ENCODE data around the gene CACNA1A. TPM values are rescaled to one million over a fixed set of nuclear protein-coding genes. Genes with fewer than 3 reads are reported as not detected.

Gene CACNA1A
- total RNA-seq, 4 donors from 2014 or later = 0.33 to 0.75 (median 0.43) TPM

DNA sequence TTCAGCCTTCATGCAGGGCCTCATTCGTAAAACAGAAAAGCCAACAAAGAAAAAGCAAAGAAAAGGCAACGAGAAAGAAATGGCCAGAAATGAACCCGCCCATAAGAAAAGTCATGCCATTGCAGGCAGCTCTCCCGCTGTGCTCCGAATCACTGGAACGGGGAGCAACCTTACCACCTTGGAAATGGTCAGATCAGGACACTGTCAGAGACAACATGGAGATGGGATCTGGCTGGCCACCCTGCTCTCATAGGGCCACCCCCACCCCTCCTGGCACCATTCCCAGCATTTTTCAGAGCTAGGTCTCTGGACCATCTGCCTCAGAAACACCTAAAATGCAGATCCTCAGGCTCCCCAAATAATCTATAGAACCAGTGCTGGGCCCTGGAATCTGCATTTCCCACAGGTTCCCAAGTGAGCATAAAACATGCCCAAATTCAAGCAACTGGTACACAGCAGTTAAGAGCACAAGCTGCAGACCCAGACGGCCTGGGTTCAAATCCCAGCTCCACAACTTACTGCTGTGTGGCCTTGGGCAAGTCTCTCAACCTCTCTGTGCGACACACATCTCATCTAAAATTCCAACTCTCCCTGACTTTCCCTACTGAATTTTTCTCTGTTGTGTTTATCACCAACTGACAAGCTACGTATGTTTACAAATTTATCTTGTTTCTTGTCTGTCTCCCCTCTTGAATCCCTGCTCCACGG lies 204.5 kb downstream of the CACNA1A start:
- WGBS = 64% methylated on average over 10 of the region's 10 CpGs
- H3K36me3 ChIP-seq = no peaks in the 10 kb centered on the region
- H3K9me3 ChIP-seq = no peaks in the 10 kb centered on the region
- peaks cover 0 to 87% (median 12%) of the 10 kb centered on the region in 4 donors for H3K27me3 ChIP-seq
- intact Hi-C loops (cut with DNase I) = no loop called here
- no peak for TF ChIP-seq EP300 (IDR thresholded peaks at IDR 0.05)
- TF ChIP-seq, protein P1, sequence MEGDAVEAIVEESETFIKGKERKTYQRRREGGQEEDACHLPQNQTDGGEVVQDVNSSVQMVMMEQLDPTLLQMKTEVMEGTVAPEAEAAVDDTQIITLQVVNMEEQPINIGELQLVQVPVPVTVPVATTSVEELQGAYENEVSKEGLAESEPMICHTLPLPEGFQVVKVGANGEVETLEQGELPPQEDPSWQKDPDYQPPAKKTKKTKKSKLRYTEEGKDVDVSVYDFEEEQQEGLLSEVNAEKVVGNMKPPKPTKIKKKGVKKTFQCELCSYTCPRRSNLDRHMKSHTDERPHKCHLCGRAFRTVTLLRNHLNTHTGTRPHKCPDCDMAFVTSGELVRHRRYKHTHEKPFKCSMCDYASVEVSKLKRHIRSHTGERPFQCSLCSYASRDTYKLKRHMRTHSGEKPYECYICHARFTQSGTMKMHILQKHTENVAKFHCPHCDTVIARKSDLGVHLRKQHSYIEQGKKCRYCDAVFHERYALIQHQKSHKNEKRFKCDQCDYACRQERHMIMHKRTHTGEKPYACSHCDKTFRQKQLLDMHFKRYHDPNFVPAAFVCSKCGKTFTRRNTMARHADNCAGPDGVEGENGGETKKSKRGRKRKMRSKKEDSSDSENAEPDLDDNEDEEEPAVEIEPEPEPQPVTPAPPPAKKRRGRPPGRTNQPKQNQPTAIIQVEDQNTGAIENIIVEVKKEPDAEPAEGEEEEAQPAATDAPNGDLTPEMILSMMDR (IDR thresholded peaks at IDR 0.05) = no peak
- no peak for TF ChIP-seq POLR2A (IDR thresholded peaks at IDR 0.05; ENCODE audit: low read depth)
- no peak for TF ChIP-seq POLR2AphosphoS5 (IDR thresholded peaks at IDR 0.05)
- H3K4me1 ChIP-seq = peaks cover 0 to 8% (median 6%) of the 10 kb centered on the region in 4 donors
- H3K4me3 ChIP-seq = no peak overlapping the region
- H3K27ac ChIP-seq (replicated peaks in 1 of 4) = no peak overlapping the region
- DNase-seq (ENCODE audit: extremely low spot score) = no peak

DNA sequence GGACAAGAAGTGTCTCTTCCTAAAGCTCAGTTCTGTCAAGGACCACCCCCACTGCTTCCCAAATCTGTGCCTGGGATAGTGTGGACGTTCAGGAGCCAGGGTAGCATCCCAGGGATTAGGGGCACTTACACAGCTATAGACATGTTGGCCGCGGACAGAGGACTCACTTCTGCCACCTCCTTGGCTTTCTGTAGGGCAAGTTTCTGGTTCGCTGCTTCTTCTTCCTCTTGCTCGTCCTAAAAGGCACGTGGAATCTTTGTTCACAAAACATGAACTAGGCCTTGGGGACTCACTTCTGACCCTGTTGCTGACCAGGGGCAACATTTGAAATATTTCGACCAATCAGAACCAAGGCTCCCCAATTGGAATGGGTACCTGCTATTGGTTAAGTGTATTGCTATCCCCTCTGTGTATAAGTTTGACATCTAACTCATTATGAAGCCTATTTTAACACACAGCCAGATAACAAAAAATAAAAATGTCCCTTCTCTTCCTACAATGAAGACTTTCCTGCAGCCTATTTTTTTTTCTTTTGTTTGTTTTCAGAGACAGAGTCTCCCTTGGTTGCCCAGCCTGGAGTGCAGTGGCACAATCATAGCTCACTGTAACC lies 205.8 kb downstream of the CACNA1A start:
- Histone ChIP-seq H3K27ac (replicated peaks in 1 of 4) (no peak overlapping the region), H3K4me1 (peaks cover 0 to 8% (median 6%) of the 10 kb centered on the region in 4 donors), H3K4me3 (no peak overlapping the region), H3K27me3 (peaks cover 0 to 80% (median 12%) of the 10 kb centered on the region in 4 donors), H3K9me3 (no peaks in the 10 kb centered on the region), H3K36me3 (no peaks in the 10 kb centered on the region)
- DNase-seq (ENCODE audit: extremely low spot score) = no peak
- TF ChIP-seq EP300 (IDR thresholded peaks at IDR 0.05) (no peak), POLR2A (IDR thresholded peaks at IDR 0.05; ENCODE audit: low read depth) (no peak), POLR2AphosphoS5 (IDR thresholded peaks at IDR 0.05) (no peak)
- TF ChIP-seq, protein P1 (IDR thresholded peaks at IDR 0.05) = no peak
- intact Hi-C loops (cut with DNase I) = no loop called here
- 67% methylated on average over 7 of the region's 7 CpGs for WGBS

DNA sequence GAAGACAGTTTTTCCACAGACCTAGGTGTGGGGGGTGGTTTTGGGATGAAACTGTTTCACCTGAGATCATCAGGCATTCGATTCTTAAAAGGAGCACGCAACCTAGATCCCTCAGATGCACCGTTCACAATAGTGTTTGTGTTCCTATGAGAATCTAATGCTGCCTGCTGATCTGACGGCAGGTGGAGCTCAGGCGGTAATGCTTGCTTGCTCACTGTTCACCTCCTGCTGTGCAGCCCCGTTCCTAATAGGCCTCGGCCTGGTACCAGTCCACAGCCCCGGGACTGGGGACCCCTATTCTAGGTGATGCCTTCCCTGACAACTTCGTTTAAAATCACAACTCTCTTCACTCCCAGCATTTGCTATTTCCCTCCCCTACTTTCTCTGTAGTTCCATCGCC lies 206.4 kb downstream of the CACNA1A start:
- 71% methylated on average over 10 of the region's 10 CpGs for WGBS
- H3K27me3 ChIP-seq = peaks cover 0 to 73% (median 12%) of the 10 kb centered on the region in 4 donors
- TF ChIP-seq POLR2AphosphoS5 (IDR thresholded peaks at IDR 0.05) = no peak
- TF ChIP-seq POLR2A (IDR thresholded peaks at IDR 0.05; ENCODE audit: low read depth) = no peak
- TF ChIP-seq EP300 (IDR thresholded peaks at IDR 0.05) = no peak
- TF ChIP-seq, protein P1 (IDR thresholded peaks at IDR 0.05) = no peak
- no peaks in the 10 kb centered on the region for H3K9me3 ChIP-seq
- H3K4me1 ChIP-seq = peaks cover 0 to 8% (median 6%) of the 10 kb centered on the region in 4 donors
- no peak overlapping the region for H3K4me3 ChIP-seq
- H3K36me3 ChIP-seq = no peaks in the 10 kb centered on the region
- DNase-seq (ENCODE audit: extremely low spot score) = no peak
- intact Hi-C loops (cut with DNase I) = no loop called here
- H3K27ac ChIP-seq (replicated peaks in 1 of 4) = no peak overlapping the region

DNA sequence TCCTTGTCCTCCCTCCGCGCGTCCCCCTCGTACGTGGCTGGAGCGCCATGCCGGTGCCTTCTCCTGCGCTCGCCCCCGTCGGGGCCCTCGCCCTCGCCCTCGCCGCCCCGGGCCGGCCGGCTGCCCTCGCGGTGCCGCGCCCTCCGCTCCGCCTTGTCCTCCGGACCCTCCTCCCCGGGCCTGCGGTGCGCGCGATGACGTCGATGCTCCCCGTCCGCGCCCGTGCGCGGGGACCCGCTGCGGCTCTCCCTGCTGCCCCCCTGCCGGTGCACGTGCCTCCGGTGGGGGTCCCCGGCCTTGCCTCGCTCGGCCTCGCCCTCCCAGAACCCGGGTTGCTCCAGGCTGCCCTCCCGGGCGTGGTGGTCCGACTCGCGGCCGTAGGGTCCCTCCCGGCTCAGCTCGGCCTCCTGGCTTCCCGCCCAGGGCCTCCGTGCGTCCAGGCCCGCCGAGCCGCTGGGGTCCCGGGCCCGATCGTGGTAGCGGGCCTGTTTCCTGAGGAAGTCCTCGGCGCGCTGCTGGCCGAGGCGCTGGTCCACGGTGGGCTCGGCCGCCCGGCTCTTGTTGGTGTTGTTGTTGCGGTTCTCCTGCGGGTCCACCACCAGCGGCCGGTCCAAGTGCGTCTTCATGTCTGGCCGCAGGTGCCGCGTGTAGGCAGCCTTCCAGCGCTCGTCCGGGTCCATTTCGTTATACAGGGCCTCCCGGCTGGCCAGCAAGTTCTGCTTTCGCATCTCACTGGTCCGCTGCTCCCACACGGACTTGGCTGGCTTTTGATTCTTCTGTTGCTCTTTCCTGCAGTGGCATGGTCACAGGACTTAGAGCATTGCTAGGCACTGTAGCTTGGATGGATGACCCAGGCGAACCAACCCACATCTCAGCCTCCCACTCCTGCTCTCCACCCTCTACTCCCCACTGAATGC lies 207.5 kb downstream of the CACNA1A start:
- Histone ChIP-seq H3K4me3 (peak overlapping the region; percentile 25 to 42 (median 34)), H3K27me3 (peaks cover 0 to 64% (median 12%) of the 10 kb centered on the region in 4 donors), H3K27ac (replicated peaks in 1 of 4) (no peak overlapping the region), H3K9me3 (no peaks in the 10 kb centered on the region), H3K4me1 (peaks cover 0 to 8% (median 6%) of the 10 kb centered on the region in 4 donors), H3K36me3 (no peaks in the 10 kb centered on the region)
- no peak for TF ChIP-seq POLR2A (IDR thresholded peaks at IDR 0.05; ENCODE audit: low read depth)
- TF ChIP-seq POLR2AphosphoS5 (IDR thresholded peaks at IDR 0.05) = no peak
- TF ChIP-seq, protein P1 (IDR thresholded peaks at IDR 0.05) = no peak
- TF ChIP-seq EP300 (IDR thresholded peaks at IDR 0.05) = no peak
- 41% methylated on average over 60 of the region's 92 CpGs for WGBS
- DNase-seq (ENCODE audit: extremely low spot score) = no peak
- intact Hi-C loops (cut with DNase I) = no loop called here

All from esophagus muscularis mucosa (tissue), 4 donors.